ENCODE measurements around the gene ABCC11.

The ABCC11 gene

DNA sequence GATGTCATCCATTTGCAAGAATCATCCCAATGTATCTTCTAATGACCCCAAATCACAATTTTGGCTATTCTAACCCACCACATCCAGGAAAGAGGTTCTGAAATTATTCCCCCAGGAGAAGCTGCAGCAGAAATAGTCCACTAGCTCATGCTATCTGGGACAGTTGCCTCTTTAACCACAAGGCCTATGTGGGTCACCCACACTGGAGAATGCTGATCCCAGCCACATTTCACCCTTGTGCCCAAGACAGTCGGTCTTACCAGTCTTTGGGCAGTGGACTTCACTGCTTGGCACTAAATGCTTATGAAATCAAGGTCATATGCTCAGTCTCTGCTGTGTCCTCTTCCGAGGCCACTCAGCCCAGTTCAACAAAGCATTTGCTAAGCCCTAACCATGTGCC is 118.6 kb downstream of the ABCC11 start:
- H3K4me3 ChIP-seq (ENCODE audit: low read length): no peak overlapping the region
- TF ChIP-seq ZNF274 (IDR thresholded peaks at IDR 0.05; ENCODE audit: low read depth, low read length): no peak

DNA sequence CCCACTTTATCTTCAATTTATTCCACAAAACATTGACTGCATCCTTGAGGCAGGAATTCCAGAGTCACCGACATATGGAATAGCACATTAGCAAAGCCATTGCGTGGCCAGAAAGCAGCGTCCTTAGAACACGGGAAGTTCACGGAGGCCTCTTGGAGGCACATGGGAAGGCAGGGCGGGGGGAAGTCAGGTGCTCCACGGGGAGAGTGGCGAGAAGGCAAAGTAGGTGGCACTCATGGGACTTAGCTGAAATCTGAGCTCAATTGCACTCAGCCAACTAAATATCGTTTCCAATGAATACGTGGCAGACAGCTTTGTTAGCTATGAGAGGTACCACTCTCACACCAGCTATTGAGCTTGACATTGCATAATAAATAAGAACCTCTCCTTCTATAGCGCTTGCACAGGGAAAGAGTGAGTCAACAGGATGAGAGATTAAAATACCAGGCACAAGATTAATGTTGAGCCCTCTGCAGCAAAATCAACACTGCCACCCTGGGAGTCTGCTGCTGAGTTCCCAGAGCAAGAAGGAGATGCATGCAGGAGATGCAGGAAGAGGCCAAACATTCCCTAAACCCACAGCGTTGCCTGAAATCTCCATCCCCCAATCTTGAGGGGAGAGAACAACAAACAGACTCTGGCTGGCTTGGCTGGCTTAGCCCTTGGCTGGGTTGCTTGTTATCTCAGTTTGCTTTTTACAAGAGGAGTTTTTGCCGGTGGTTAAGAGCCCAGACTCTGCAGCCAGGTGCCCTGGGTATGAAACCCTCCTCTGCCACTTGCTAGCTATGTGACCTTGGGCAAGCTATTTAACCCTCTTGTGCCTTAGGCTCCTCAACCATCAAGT is 120.3 kb downstream of the ABCC11 start:
- H3K4me3 ChIP-seq (ENCODE audit: low read length): no peak overlapping the region
- no peak for TF ChIP-seq ZNF274 (IDR thresholded peaks at IDR 0.05; ENCODE audit: low read depth, low read length)

DNA sequence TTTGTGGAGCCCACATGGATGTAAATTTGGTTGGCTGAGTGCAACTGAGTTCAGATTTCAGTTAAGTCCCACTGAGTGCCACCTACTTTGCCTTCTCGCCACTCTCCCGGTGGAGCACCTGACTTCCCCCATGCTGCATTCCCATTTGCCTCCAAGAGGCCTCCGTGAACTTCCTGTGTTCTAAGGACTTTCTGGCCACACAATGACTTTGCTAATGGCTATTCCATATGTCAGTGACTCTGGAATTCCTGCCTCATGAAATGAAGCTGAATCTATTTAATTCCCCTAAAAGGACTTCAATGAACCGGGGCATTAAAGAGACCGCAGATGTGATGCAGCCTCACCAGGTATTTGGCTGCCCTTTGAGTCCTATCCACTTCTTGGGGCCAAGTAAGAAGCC is 121.5 kb downstream of the ABCC11 start:
- TF ChIP-seq ZNF274 (IDR thresholded peaks at IDR 0.05; ENCODE audit: low read depth, low read length): no peak
- H3K4me3 ChIP-seq (ENCODE audit: low read length): no peak overlapping the region

DNA sequence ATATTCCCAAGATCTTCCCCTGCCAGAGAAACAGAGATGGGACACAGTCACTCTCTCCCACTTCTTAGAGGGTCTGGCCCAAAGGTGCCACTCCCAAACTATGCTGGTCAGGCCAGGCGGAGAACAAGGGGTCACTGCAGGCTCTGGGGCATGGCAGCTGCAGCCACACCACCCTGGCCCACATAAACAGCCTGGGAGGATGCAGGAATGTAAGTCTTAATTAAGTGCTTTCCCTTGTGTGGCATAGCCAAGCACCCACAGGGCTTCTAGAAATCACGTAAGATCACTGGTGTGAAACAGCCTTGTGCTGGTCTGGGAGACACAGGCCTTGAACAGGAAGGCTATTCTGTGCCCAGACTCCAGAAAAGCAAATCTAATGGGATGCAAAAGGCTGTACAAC is 123.1 kb downstream of the ABCC11 start:
- no peak for TF ChIP-seq ZNF274 (IDR thresholded peaks at IDR 0.05; ENCODE audit: low read depth, low read length)
- no peak overlapping the region for H3K4me3 ChIP-seq (ENCODE audit: low read length)

DNA sequence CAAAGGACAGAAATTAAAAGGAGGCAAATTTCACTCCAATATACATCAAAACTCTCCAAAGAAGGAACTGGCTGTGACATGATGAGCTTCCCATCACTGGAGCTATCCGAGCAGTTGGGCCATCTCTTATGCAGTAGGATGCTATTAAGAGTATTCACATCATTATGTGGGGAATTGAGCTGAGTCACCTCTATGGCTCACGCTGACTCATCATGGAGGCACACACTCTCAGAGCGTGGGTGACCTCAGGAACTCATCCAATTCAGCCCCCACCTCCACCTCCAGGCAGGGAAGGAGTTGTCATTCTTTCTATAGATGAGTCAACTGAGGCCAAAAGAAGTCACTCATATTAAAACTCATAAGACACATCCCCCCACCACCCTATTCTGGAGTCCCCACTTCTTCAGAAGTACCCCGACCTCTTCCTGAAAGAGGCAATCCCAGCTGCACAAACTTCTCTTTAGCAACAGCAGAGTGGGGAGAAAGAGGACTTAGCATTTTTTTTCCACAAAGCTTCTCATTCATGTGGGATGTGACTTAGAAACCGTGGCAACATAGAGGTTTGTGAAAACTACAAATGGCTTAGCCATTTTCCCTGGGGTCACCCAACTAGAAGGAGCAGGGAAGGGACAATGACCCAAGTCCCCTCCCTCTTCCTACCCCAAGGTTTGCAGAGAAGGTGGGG is 124.1 kb downstream of the ABCC11 start:
- TF ChIP-seq ZNF274 (IDR thresholded peaks at IDR 0.05; ENCODE audit: low read depth, low read length): no peak
- H3K4me3 ChIP-seq (ENCODE audit: low read length): no peak overlapping the region

DNA sequence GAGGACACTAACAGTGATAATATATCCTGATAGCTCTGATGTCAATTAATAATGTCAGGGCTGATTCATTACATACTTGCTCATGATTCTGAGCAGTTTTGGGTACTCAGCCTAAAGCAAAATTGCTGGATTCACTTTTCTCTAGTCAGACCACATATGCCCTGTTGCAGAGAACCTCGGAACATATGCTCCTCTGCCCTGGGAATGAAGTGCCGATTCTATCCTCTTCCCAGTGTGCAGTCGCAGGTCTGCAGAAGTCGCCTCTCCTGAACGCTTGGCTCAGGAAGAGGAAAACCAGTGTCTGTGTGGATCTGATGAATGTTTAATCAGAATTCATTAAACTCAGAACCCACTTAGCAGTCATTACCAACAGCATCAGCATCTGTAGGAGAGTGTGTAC is 126.1 kb downstream of the ABCC11 start:
- no peak overlapping the region for H3K4me3 ChIP-seq (ENCODE audit: low read length)
- no peak for TF ChIP-seq ZNF274 (IDR thresholded peaks at IDR 0.05; ENCODE audit: low read depth, low read length)

DNA sequence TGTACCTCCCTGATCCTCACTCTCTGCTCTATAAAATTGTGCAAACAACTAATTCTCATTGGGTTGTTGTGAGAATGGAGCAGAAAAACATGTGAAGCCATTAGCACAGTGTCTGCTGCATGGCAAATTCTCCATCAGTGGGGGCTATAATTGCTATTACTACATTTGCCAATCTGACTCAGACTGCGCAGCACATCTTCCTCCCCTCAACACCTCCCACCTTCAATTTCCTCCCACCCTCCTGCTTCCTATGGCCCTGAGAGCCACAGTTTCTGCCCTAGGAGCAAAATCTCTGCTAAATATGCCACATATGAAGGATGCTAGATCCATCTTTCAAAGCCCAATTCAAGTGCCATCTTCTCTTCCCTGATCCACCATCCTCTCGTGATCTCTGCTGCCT is 128.5 kb downstream of the ABCC11 start:
- no peak overlapping the region for H3K4me3 ChIP-seq (ENCODE audit: low read length)
- no peak for TF ChIP-seq ZNF274 (IDR thresholded peaks at IDR 0.05; ENCODE audit: low read depth, low read length)

DNA sequence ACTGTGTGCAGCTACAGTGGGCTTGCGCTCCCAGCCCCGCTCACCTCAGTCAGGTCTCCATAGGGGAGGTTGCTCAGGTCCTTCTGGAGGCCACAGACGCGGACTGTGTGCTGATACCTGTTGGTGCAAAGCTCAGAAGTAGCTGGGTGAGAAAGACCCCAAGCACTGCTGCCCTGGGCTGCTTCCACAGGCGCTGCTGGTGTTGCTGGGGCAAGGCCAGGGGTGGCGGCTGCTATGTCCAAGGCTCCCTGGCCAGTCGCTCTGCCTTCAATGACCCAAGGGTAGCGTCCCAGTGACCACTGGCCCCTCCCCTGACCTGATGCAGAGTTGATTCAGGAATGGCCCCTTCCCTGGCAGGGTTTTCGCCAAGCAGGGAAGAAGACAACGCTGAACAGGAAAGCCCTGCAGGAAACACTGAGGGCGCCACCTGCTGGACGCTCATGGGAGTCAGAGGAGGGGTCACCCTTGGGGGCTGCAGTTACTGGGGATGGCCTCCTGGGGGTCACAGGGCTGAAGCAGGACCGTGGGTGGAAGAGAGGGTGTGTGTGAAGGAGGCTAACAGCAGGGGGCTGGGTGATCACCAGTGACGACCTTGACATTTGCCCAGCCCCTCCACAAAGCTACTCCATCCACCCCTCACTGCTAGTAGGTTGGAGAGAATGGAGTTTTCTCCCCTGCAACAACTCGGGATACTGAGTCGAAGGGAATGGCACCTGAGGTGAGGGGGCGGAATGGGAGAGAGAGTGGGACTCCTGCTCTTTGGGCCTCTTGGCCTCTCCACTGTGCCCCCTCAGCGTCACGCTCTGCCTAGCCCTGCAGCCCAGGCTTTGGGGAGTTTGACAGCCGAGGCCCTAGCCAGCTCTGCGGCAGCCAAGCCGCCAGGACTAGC is 129.9 kb downstream of the ABCC11 start:
- no peak overlapping the region for H3K4me3 ChIP-seq (ENCODE audit: low read length)
- no peak for TF ChIP-seq ZNF274 (IDR thresholded peaks at IDR 0.05; ENCODE audit: low read depth, low read length)
